HG02970 (cell line): ENCODE data around the gene CA12.

ENCODE experiments used
- ATAC-seq: cut with Tn5 transposase; IDR thresholded peaks from one replicate; pipeline ENCODE4 v1.9.1; 2021; ENCODE audit warnings: mild to moderate bottlenecking, moderate library complexity, moderate number of reproducible peaks; ENCODE audit not compliant: unreplicated experiment, low FRiP score

Gene CA12

GRCh38 chr15:63402498-63403253 lies 21.0 kb upstream of the CA12 start:
- ATAC-seq, result no peak

GRCh38 chr15:63401714-63402497 lies 20.3 kb upstream of the CA12 start:
- ATAC-seq, result no peak

DNA sequence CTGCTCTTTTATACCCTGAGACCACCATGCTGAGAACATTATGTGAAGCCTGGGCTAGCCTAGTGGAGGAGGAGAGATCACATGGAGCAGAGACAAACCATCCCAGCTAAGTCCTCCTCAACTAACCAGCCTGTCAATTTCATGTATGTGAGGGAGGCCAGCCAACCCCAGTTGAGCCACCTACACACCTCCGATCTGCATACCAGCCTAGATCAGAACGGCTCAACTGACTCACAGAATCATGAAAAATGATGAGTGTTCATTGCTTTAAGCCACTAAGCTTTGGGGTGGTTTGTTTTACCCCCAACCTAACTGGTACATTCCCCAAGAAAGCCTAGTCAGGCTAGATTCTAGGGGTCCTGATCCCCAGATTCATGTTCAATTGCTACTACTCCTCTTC lies 19.4 kb upstream of the CA12 start:
- ATAC-seq, result no peak

- no peak for ATAC-seq
Measured at GRCh38 chr15:63398456-63398855, 16.8 kb upstream of the CA12 start.

GRCh38 chr15:63396152-63396928 lies 14.7 kb upstream of the CA12 start:
- no peak for ATAC-seq

DNA sequence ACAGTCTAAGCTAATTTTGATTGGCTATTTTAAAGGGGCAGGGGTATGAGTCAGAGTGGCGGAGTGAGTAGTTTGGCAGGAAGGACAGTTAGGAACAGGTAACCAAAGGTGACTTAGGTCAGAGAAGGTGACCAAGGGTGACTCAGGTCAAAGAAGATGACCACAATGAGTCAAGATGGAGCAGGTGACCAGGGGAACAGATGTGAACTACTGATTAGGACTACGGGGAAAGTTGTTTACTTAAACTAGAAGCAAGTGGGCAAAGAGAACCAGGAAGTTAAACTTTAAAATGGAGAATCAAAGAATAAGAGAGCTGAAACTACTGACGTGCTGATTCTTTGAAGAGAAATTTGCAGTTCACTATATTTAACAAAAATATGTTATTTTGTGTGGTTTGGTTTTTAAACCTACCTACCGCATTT lies 14.1 kb upstream of the CA12 start:
- no peak for ATAC-seq

GRCh38 chr15:63392361-63393009 lies 10.8 kb upstream of the CA12 start:
- ATAC-seq, result no peak

DNA sequence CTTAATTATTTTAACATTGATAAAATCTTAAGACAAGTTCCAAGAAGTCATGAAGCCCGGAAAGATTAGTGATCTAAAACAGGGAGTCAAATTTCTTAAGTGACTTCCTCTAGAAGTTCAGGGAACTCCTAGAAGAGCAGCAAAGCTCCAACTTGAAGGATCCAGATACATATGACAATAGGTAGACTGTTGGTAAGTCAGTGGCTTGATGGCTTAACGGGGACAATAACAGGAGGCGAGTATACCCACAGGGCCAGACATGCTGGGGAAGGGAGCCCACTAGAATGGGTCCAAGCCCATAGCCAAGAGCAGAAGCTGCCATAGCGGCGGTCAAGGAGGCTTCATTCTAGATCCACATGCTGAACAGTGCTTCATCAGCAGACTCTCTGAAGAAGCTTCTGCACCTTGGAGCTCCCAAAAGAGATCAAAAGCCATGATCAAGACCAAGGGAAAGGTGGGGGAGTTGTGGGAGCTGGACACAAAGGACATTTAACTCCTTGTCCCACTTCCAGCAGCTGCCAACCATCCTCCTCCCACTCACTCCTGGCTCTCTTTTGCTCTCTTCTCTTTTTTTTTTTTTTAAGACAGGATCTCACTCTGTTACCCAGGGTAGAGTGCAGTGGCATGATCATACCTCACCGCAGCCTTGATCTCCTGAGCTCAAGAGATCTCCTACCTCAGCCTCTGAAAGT lies 10.2 kb upstream of the CA12 start:
- no peak for ATAC-seq

DNA sequence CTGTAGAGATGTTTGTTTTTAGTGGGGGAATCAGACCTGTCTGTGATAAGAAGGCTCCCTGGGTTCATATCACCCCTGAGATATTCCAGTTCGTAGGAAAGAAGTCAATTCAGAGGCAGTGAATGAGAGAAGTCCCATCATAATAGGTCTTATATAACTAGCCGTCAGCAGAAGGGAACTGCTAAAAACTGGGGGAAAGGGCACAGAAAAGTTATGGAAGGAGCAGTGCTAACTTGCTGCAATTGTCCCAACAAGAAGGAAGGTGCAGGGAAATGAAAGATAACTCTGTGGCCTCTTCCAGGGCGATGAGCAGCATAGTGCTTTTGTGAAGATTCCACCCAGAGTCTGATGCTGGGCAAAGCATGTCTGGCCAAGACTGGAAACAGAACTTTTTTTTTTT lies 9.0 kb upstream of the CA12 start:
- no peak for ATAC-seq

GRCh38 chr15:63389902-63390670 lies 8.4 kb upstream of the CA12 start:
- no peak for ATAC-seq

DNA sequence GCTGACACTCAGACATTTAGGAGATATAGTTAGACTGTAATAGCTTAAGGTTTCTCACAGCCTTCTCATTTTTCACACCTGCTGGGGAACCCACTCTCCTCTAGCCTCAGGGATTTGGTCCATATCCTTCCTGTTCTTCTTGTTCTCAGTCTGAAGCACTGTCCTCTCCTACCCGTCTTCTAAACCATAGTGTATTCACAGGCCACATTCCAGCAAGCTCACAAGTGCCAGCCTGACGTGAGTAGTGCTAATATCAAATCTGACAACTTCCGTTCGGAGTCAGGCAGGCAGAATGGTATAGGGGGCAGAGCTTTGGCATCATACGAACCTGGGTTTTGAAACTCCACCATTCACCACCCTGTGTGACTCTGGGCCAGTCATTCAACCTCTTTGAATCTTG lies 6.9 kb upstream of the CA12 start:
- ATAC-seq, result no peak

DNA sequence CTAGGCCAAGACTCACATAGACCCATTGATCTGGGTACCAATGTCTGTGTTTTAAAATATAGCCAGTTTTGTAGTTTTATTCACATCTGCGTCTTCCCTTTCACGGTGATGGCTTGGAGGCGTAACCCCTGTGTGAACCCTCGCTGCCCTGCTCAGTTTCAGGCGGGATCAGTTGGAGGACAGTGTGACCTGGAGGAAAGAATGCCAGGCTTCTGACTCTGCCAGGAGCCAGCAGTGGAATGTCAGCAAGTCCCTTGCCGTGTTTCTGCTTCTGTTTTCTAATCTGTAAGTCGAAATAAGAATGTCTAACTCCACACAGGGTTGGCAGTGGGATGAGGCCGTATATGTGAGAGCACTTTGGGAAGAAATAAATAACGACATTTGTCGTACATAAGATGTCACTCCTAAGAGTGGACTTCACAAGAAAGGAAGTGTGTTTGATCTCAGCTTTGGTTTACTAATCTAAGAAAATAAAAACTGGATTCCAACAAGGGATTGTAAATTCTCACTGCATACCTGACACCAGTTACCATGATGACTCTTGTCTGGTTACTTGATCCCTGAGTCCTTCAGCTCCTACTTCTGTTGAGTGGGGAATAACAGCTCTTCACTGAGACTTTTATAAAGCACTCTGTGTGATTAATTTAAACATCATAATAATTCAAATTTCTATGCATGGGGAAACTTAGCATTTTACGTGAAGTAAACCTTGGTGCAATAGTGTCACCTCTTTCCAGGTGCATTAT lies 6.3 kb upstream of the CA12 start:
- ATAC-seq, result no peak

- no peak for ATAC-seq
Measured at GRCh38 chr15:63385911-63386531, 4.4 kb upstream of the CA12 start.

DNA sequence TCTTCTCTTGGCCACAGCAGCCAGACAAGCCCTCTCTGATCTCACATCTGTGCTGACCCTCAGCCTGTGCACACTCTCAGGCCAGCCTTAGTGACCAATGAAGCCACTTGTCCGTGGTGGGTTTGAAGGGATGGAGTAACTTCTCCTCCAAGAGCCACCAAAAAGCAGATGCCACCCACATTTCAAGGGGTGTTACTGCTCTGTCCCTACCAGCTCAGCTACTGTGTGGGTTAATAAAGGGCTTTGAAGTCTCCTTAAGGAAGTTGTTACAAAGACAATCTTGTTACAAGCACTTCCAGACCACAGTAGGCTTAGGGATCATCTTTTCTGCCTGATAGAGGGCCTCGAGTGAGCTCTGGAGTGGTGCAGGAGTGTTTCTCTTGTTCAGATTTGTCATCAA lies 3.3 kb upstream of the CA12 start:
- ATAC-seq, result no peak

- no peak for ATAC-seq
Measured at GRCh38 chr15:63382966-63383710, 1.5 kb upstream of the CA12 start.

DNA sequence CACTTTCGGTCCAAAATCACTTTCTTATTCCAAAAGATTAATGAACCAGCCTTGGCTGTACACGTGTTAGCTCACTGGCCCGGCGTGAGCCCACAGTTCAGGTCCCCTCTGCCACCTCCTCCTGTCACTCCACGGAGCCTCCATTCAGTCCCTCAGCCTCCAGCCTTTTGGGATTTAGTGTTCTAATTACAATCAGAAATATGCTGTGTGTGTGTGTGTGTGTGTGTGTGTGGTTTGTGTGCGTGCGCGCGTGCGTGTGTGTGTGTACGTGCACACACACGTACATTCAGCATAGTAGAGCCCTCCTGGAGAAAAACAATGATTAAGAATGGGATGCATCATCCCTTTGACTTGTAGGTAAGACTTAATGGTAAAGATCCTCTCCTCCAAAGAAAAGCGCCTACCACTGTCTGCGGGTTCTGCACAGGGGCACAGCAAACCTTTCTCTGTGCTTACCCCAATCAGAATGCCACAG lies 801 bp downstream of the CA12 start:
- no peak for ATAC-seq

DNA sequence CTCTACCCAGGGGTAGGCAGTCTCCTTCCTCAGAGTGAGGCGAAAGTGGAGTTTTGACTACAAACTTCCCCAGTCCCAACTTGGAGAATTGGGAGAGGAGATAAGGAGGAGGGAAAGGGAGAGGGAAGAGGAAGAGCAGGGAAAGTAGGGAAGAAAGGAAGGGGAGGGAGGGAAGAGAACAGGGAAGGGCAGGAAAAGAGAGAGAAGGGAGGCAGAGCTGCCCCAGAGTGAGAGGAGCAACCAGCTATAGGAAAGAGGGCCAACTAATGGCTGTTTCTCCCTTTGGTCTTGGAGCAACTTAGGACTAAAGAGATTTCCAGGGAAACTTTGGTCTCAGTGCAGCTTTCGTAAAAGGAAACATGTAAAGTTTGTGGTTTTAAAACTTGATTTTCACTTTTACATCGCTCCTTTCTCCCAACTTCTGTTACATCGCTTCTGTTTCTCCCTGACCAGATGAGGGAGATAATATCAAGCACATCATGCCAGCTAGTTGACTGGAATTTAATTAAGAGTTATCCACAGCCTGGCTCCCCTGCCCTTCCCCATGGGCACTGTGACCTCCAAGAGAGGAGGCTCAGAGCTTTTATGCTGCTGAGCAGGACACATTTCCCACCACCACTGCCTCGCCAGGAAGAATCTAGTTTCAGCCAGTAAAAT lies 1.4 kb downstream of the CA12 start:
- no peak for ATAC-seq
